Natural killer cell (primary cell): Measurements from ENCODE around the gene CDC6. TPM values are rescaled to one million over a fixed set of nuclear protein-coding genes. Genes with fewer than 3 reads are reported as not detected.

ENCODE experiments used
- ATAC-seq, 3 donors: fragments of 150-1000 bp in 2 of 3; fragments of 200-7000 bp in 1 of 3; cut with Tn5 transposase; 1 replicate in 1 of 3; 2 replicates in 2 of 3; pipeline ENCODE4 v1.10.0; 2021; ENCODE audit warnings: mild to moderate bottlenecking in 2 of 3, moderate library complexity in 2 of 3
- DNase-seq, 2 donors: peaks; one replicate each; pipeline versions ENCODE4 v3.0.0 to v3.0.0-alpha.2; 2013 to 2021; ENCODE audit warnings: mixed read lengths in 1 of 2
- H3K27ac ChIP-seq: one replicate; pipeline ENCODE4 v1.5.1; 2013; ENCODE audit warnings: mild to moderate bottlenecking, low read length
- H3K27me3 ChIP-seq: one replicate; pipeline ENCODE4 v1.6.1; 2013; ENCODE audit warnings: low read length; ENCODE audit not compliant: control insufficient read depth, insufficient read depth
- H3K36me3 ChIP-seq: one replicate; pipeline ENCODE4 v1.6.1; 2013; ENCODE audit warnings: low read length; ENCODE audit not compliant: control insufficient read depth, insufficient read depth
- H3K4me1 ChIP-seq: one replicate; pipeline ENCODE4 v1.6.1; 2013; ENCODE audit warnings: low read length; ENCODE audit not compliant: control insufficient read depth, insufficient read depth
- H3K4me3 ChIP-seq: one replicate; pipeline ENCODE4 v1.5.1; 2013; ENCODE audit warnings: low read length
- H3K9me3 ChIP-seq: one replicate; pipeline ENCODE4 v1.6.1; 2013; ENCODE audit warnings: low read length; ENCODE audit not compliant: control insufficient read depth, insufficient read depth
- H3K27ac Mint-ChIP-seq, 2 donors: one replicate each; pipeline ENCODE4 v1.8.0; 2022; ENCODE audit warnings: mild to moderate bottlenecking in 2 of 2, mixed read lengths in 2 of 2, moderate library complexity in 1 of 2
- H3K27me3 Mint-ChIP-seq, 2 donors: one replicate each; pipeline ENCODE4 v1.8.0; 2022; ENCODE audit warnings: low read depth in 2 of 2, mixed read lengths in 2 of 2
- H3K36me3 Mint-ChIP-seq: one replicate; pipeline ENCODE4 v1.8.0; 2022; ENCODE audit warnings: mixed read lengths
- H3K4me1 Mint-ChIP-seq, 2 donors: one replicate each; pipeline ENCODE4 v1.8.0; 2022; ENCODE audit warnings: mixed read lengths in 2 of 2
- H3K4me3 Mint-ChIP-seq: one replicate; pipeline ENCODE4 v1.8.0; 2022; ENCODE audit warnings: mild to moderate bottlenecking, moderate library complexity, mixed read lengths
- H3K9me3 Mint-ChIP-seq, 2 donors: one replicate each; pipeline ENCODE4 v1.8.0; 2022; ENCODE audit warnings: mixed read lengths in 2 of 2
- CTCF ChIP-seq: fragments of 200-600 bp; IDR thresholded peaks from one replicate; pipeline ENCODE4 v1.8.0; 2022; ENCODE audit warnings: antibody characterized with exemption
- WGBS: methylation state at CpG from one replicate; pipeline ENCODE4 v1.1.7; 2013; ENCODE audit warnings: missing lambda C conversion rate; ENCODE audit not compliant: insufficient coverage; 5-methylcytosine and 5-hydroxymethylcytosine counted together
- intact Hi-C: fragments of 100-400 bp; cut with micrococcal nuclease; formaldehyde crosslinking; loops from one replicate; pipeline ENCODE4 v1.14.2; 2022
- total RNA-seq, 4 donors: library from RNA; stranded (reverse); fragments of 120-200 nt in 1 of 4; gene quantifications; one replicate each; pipeline versions ENCODE4 v1.2.3 to v1.2.4, GENCODE V29; 2013 to 2022

CDC6 gene
- total RNA-seq, 3 donors from 2014 or later (not counting 1 experiment from before 2014, with no cell fraction given) = 3.4 to 4.9 (median 3.8) TPM

GRCh38 chr17:40311575-40311974 lies 23.9 kb downstream of the CDC6 start:
- no peak for TF ChIP-seq CTCF
- H3K4me3 Mint-ChIP-seq = peak overlapping the region; percentile 76
- H3K4me1 ChIP-seq = peaks cover 94% of the 10 kb centered on the region
- H3K4me3 ChIP-seq = no peak overlapping the region
- intact Hi-C loops = no loop called here
- WGBS = 42% methylated on average over 2 of the region's 2 CpGs
- DNase-seq (peak in 1 of 2 donors; percentile 34), ATAC-seq (no peak)
- no peaks in the 10 kb centered on the region for H3K9me3 Mint-ChIP-seq
- no peaks in the 10 kb centered on the region for H3K9me3 ChIP-seq
- H3K27ac ChIP-seq = peak overlapping the region; percentile 9
- H3K27me3 ChIP-seq = no peaks in the 10 kb centered on the region
- H3K36me3 Mint-ChIP-seq = no peaks in the 10 kb centered on the region
- peaks cover 33 to 63% of the 10 kb centered on the region in 2 donors for H3K4me1 Mint-ChIP-seq
- no peaks in the 10 kb centered on the region for H3K27me3 Mint-ChIP-seq
- H3K36me3 ChIP-seq = no peaks in the 10 kb centered on the region
- H3K27ac Mint-ChIP-seq = no peak overlapping the region

- Histone ChIP-seq H3K27ac (peak overlapping the region; percentile 9), H3K4me1 (peaks cover 94% of the 10 kb centered on the region), H3K4me3 (no peak overlapping the region), H3K9me3 (no peaks in the 10 kb centered on the region), H3K36me3 (no peaks in the 10 kb centered on the region), H3K27me3 (no peaks in the 10 kb centered on the region)
- no peaks in the 10 kb centered on the region for H3K36me3 Mint-ChIP-seq
- DNase-seq = peak in 1 of 2 donors; percentile 5
- WGBS = 41% methylated on average over 7 of the region's 7 CpGs
- peak overlapping the region; percentile 76 for H3K4me3 Mint-ChIP-seq
- no peaks in the 10 kb centered on the region for H3K27me3 Mint-ChIP-seq
- peaks cover 37 to 65% of the 10 kb centered on the region in 2 donors for H3K4me1 Mint-ChIP-seq
- ATAC-seq = no peak
- H3K27ac Mint-ChIP-seq = no peak overlapping the region
- no peak for TF ChIP-seq CTCF
- intact Hi-C loops = no loop called here
- H3K9me3 Mint-ChIP-seq = no peaks in the 10 kb centered on the region
These were observed 24.6 kb downstream of the CDC6 start for GRCh38 chr17:40312131-40312731.

- Mint-ChIP-seq H3K4me1 (peaks cover 45 to 73% of the 10 kb centered on the region in 2 donors), H3K4me3 (no peak overlapping the region), H3K27me3 (no peaks in the 10 kb centered on the region), H3K9me3 (no peaks in the 10 kb centered on the region), H3K36me3 (no peaks in the 10 kb centered on the region), H3K27ac (peak overlapping the region in 1 of 2 donors; percentile 78)
- ATAC-seq (no peak), DNase-seq (peak in 1 of 2 donors; percentile 5)
- no peak overlapping the region for H3K27ac ChIP-seq
- H3K36me3 ChIP-seq = no peaks in the 10 kb centered on the region
- intact Hi-C loops = no loop called here
- no peak overlapping the region for H3K4me3 ChIP-seq
- no peak for TF ChIP-seq CTCF
- H3K9me3 ChIP-seq = no peaks in the 10 kb centered on the region
- WGBS = 68% methylated on average over 4 of the region's 4 CpGs
- no peaks in the 10 kb centered on the region for H3K27me3 ChIP-seq
- H3K4me1 ChIP-seq = peaks cover 93% of the 10 kb centered on the region
These were observed 25.4 kb downstream of the CDC6 start for GRCh38 chr17:40312893-40313667.
